22Rv1 (cell line): ENCODE results near the gene STK40.

Experiments used
- H3K27ac ChIP-seq: fragments of 450-650 bp; 2 replicates; pipeline ENCODE4 v1.5.1; 2017
- CTCF ChIP-seq: fragments of 450-650 bp; IDR thresholded peaks from 2 replicates; pipeline ENCODE4 v1.5.1; 2017; ENCODE audit warnings: mild to moderate bottlenecking
- ZFX ChIP-seq: fragments of 450-650 bp; IDR thresholded peaks from 2 replicates; pipeline ENCODE4 v1.6.1; 2017; ENCODE audit warnings: antibody characterized with exemption, borderline replicate concordance

Gene STK40

GRCh38 chr1:36358514-36359084 lies 27.1 kb downstream of the STK40 start:
- H3K27ac ChIP-seq, result no peak overlapping the region
- TF ChIP-seq CTCF (no peak), ZFX (no peak)

DNA sequence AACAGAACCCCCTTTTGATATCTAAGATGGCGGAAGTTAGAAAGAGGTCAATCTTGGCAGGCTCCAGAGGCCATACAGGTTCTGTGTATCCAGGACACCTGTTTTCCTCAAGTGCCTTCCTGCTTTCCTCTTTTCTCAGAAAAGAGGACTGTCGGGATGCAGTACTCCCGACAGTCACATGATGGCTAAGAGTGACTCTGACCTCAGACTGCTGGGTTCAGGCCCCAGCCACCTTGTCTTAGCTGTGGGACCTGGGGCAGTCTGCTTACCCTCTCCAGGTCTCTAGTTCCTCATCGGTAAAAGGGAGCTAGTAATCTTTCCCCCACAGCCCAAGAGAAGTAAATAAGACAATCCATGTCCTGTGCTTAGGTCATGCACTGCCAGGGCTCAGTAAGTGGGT lies 29.9 kb downstream of the STK40 start:
- no peak overlapping the region for H3K27ac ChIP-seq
- no peak for TF ChIP-seq CTCF
- TF ChIP-seq ZFX, result no peak

- TF ChIP-seq CTCF, result no peak
- no peak for TF ChIP-seq ZFX
- no peak overlapping the region for H3K27ac ChIP-seq
These were observed 31.2 kb downstream of the STK40 start for GRCh38 chr1:36354486-36354885.

DNA sequence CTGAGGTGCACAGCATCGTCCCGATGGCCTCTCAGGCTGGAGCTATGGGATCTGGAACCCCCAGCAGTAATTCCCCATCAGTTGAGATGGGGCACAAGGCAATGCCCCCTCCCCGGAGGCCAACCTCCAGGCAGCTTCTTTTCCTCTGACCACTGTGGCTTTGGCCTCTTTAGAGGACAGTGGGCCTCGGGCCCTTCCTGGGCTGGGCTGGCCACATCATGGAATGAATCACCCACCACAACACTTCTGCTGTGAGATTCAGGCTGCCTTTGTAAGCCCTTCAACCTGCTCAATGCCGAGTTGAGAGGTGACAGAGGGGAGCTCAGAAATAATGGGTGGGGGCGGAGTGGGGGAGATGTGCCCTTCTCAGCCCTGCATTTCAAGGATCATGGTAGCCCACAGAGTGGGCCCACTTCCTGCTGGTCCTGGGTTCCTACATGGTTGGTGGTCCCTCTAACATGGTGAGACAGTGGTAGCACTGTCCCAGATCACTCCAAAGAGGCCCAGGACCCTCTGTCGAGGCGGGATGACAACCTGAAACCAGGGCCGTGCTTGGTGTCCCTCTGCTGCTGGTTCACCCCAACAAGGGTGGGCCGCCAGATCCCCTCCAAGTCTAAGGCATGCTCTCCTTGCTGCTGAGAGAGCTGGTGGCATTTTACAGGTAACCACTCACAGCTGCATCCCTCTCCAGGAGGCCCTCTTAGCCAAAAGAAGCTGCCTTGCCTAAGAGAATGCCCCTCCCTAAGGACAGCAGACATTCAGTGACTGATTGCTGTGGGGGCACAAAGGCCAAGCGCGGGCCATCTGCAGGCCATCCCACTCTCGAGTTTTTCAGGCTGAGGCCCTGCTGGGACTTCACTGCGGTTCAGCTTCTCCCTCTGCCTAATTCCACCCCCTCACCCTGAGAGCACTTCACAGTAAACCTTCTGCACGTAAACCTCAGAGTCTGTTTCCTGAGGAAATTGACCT lies 32.5 kb downstream of the STK40 start:
- no peak overlapping the region for H3K27ac ChIP-seq
- TF ChIP-seq ZFX (no peak), CTCF (no peak)

DNA sequence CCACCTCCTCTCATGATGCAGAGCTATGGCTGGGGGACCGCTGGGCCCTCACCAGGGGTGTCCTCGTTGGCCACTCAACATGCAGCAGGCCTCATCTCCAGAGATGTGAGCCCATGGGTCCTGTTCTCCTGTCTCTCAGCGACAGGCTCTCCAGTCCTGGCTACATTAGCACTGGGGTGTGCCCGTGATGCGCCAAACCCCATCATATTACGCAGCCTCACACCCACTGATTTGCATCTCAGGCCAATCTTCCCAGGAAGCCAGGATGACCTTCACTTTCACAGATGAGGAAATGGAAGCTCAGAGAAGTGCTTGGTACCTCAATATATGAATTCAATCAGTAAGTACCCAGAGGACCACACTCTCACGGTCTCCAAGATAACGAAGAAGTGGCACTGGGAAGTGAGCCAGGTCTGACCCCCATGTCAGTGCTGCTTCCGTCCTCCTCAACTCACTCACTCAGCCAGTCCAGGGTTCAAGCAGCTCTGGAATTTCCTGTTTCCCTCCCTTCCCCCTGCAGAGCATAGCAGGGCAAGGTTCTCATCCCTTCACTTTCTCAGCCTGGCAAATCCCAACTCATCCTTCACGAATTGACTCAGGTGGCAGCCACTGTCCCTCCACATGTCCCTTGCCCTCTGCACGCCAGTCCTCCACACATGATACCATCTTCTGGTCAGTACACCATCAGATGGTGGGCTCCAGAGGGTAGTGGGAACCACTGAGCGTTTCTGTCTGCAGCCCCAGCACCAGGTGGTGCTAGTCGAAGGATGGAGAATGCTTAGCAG lies 33.4 kb downstream of the STK40 start:
- no peak overlapping the region for H3K27ac ChIP-seq
- TF ChIP-seq ZFX (no peak), CTCF (no peak)

GRCh38 chr1:36351227-36351977 lies 34.3 kb downstream of the STK40 start:
- TF ChIP-seq CTCF, result no peak
- no peak for TF ChIP-seq ZFX
- H3K27ac ChIP-seq, result no peak overlapping the region
